ENCODE measurements around the gene PAPPA.

DNA sequence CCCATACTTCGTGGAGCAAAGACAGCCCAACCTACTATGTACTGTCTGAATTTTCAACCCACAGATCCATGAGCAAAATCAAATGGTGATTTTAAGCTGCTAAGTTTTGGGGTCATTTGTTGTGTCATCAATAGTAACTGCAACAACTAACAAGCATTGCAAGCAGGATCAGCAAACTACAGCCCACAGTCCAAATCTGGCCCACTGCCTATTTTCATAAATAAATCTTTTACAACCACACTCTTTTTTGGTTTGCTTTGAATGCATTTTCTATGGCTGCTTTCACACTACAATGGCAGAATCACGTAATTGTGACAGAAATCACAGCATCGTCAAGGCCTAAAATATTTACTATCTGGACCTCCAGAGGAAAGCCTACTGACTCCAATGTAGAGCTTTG, 296.4 kb downstream of the PAPPA start:
- TF ChIP-seq, protein P1, sequence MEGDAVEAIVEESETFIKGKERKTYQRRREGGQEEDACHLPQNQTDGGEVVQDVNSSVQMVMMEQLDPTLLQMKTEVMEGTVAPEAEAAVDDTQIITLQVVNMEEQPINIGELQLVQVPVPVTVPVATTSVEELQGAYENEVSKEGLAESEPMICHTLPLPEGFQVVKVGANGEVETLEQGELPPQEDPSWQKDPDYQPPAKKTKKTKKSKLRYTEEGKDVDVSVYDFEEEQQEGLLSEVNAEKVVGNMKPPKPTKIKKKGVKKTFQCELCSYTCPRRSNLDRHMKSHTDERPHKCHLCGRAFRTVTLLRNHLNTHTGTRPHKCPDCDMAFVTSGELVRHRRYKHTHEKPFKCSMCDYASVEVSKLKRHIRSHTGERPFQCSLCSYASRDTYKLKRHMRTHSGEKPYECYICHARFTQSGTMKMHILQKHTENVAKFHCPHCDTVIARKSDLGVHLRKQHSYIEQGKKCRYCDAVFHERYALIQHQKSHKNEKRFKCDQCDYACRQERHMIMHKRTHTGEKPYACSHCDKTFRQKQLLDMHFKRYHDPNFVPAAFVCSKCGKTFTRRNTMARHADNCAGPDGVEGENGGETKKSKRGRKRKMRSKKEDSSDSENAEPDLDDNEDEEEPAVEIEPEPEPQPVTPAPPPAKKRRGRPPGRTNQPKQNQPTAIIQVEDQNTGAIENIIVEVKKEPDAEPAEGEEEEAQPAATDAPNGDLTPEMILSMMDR (IDR thresholded peaks at IDR 0.05), result no peak
- no peak for TF ChIP-seq POLR2A (IDR thresholded peaks at IDR 0.05)
